Measurements from ENCODE around the gene NAT8L.
"Not testable (repeated sequence)": the region's sequence is repeated elsewhere in the genome, so short reads cannot be mapped to it uniquely, and the experiment has no call there.

The NAT8L gene, protein sequence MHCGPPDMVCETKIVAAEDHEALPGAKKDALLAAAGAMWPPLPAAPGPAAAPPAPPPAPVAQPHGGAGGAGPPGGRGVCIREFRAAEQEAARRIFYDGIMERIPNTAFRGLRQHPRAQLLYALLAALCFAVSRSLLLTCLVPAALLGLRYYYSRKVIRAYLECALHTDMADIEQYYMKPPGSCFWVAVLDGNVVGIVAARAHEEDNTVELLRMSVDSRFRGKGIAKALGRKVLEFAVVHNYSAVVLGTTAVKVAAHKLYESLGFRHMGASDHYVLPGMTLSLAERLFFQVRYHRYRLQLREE

DNA sequence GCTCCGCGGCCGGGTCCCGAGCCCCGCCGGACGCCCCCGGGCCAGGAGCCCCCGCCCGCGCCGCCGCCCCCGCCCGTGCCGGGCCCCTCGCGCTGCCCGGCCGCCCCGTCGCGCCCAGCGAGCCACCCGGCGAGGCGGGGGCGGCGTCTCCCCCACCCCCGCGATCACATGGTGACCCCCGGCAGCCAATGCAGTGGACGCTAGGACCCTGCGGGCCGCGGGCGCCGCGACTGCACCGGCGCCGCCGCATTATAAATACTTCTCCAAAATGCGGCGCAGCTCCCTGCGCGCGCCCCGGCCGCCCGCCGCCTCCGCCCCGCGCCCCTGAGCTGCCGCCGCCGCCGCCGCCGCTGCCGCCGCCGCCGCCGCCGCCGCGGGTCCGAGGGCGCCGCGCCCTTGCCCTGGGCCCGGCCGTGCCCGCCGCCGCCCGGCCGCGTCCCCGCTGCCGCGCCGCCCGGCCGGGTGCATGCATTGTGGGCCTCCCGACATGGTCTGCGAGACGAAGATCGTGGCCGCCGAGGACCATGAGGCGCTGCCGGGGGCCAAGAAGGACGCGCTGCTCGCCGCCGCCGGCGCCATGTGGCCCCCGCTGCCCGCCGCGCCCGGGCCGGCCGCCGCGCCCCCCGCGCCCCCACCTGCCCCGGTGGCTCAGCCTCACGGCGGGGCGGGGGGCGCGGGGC, at the start of gene NAT8L:
NAT8L (plus strand) TSS at position 282 of the 680 bp plus-strand sequence; CDS start at position 467, 185 bp downstream.
- no peak for DNase-seq (ENCODE audit: low read depth)

DNA sequence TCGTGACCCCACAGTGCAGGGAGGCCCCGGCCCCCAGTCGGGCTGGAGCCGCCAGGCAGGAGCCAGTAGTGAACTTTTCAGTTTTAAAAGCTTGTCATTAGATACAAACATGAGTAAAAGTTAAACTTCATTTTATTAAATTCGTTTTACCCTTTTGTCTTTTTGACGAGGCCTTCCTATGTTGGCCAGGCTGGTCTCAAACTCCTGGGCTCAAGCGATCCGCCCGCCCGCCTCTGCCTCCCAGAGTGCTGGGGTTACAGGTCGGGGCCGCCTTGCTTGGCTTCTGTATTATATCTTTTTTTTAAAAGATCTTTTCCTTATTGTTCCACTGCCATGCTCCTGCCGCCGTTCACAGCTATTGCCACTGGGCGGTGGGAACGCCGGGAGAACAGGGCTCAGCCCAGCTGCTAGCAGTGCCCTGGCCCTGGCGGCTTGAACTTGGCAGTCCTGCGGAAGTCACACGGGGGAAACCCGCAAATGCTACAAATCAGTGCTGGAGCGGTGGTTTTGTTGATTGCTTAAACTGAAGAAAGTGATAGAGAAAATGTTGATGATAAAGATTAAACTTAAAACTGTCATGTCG, 49.4 kb upstream of the NAT8L start:
- DNase-seq (ENCODE audit: low read depth): no peak

DNA sequence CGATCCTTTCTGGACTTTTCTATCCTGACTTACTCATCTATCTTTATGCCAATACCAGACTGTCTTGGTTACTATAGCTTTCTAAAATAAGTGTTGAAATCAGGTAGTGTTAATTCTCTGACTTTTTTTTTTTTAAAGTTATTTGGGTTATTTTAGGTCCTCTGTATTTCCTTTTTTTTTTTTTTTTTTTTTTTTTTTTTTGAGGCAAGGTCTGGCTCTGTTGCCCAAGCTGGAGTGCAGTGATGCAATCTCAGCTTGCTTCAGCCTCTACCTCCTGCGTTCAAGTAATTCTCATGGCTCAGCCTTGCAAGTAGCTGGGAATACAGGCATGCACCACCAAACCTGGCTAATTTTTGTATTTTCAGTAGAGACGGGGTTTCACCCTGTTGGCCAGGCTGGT, 47.5 kb upstream of the NAT8L start:
- DNase-seq (ENCODE audit: low read depth): no peak

DNA sequence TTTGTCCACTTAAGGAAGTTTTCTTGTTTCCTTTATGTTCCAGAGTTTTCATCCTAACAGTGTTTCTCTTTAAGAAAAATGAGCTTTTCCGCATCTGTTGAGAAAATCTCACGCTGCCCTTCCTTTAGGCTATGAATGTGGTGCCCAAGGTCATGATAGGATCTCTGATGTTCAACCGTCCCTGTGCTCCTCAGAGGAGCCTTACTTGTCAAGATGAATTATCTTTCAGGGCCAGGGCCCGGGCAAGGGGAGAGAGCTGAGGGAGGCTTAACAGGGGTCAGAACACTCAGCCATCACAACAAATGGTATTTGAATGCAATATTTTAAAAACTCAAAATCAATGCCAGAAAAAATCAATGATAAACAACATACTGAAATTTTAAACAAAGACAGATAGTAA, 44.1 kb upstream of the NAT8L start:
- DNase-seq (ENCODE audit: low read depth): no peak

DNA sequence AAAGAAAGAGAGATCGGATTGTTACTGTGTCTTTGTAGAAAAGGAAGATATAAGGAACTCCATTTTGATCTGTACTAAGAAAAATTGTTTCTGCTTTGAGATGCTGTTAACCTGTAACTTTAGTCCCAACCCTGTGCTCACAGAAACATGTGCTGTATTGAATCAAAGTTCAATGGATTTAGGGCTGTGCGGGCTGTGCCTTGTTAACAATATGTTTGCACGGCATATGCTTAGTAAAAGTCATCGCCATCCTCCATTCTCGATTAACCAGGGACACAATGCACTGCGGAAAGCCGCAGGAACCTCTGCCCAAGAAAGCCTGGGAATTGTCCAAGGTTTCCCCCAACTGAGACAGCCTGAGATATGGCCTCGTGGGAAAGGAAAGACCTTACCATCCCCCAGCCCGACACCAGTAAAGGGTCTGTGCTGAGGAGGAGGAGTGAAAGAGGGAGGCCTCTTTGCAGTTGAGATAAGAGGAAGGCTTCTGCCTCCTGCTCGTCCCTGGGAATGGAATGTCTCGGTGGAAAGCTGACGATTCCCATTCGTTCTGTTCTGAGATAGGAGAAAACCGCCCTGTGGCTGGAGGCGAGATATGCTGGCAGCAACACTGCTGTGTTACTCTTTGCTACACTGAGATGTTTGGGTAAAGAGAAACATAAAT, 37.6 kb upstream of the NAT8L start:
- not testable (repeated sequence) for DNase-seq (ENCODE audit: low read depth)

DNA sequence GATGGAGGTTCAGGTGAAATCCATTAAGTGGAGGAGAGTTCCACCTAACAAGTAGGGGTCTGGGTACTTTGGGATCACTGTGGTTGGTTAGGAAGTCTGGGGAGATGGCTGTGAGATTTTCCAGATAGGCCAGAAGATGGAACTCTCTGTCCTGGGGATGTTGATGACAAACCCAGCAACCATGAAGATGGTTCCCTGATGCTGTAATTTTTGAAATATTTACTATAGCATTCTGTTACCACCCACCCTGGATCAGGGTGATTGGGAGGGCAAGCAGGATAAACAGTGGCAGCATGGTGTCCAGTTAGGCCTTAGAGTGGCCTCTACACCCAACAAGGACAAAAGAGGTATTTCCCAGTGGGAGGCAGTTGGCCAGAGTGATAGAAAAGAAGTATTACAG, 34.4 kb upstream of the NAT8L start:
- no peak for DNase-seq (ENCODE audit: low read depth)

DNA sequence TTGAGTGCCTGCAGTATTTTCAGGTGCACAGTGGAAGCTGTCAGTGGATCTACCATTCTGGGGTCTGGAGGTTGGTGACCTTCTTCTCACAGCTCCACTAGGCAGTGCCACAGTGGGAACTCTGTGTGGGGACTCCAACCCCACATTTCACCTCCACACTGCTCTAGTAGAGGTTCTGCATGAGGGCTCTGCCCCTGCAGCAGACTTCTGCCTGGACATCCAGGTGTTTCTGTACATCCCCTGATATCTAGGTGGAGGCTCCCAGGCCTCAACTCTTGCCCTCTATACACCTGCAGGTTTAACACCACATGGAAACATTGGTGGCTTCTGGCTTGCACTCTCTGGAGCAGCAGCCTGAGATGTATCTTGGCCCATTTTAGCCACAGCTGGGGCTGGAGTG, 33.3 kb upstream of the NAT8L start:
- no peak for DNase-seq (ENCODE audit: low read depth)

DNA sequence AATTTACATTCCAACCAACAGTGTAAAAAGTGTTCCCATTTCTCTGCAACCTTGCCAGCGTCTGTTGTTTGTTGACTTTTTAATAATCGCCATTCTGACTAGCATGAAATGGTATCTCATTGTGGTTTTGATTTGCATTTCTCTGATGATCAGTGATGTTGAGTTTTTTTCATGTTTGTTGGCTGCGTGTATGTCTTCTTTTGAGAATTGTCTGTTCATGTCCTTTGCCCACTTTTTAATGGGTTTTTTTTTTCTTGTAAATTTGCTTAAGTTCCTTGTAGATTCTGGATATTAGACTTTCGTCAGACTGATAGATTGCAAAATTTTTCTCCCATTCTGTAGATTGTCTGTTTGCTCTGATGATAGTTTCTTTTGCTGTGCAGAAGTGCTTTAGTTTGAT, 32.0 kb upstream of the NAT8L start:
- not testable (repeated sequence) for DNase-seq (ENCODE audit: low read depth)

DNA sequence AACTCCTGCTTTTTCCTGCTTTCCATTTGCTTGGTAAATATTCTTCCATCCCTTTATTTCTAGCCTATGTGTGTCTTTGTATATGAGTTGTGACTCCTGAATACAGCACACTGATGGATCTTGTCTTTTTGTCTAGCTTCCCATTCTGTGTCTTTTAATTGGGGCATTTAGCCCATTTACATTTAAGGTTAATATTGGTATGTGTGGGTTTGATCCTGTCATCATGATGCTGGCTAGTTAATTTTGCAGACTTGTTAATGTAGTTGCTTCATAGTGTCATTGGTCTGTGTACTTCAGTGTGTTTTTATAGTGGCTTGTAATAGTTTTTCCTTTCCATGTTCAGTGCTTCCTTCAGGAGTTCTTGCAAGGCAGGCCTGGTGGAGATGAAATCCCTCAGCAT, 28.0 kb upstream of the NAT8L start:
- not testable (repeated sequence) for DNase-seq (ENCODE audit: low read depth)

DNA sequence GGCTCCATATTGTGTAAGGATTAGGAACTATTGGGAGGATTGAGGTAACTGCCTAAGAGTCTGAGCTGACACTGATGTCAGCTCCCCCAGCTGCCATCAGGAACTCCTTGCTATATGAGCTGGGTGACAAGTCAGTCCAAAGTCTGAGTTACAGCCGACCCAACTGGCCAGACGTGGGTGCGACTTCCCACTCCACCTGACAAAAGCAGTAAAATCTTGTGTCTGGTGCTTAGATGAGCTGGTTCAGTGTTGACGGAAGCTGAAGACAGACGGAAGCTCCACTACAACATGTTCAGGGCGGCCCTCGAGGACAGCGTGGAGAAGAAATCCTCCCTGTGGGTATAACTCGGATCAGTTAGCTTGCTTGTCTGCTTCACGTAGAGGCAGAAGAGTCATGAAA, 22.8 kb upstream of the NAT8L start:
- DNase-seq (ENCODE audit: low read depth): no peak

DNA sequence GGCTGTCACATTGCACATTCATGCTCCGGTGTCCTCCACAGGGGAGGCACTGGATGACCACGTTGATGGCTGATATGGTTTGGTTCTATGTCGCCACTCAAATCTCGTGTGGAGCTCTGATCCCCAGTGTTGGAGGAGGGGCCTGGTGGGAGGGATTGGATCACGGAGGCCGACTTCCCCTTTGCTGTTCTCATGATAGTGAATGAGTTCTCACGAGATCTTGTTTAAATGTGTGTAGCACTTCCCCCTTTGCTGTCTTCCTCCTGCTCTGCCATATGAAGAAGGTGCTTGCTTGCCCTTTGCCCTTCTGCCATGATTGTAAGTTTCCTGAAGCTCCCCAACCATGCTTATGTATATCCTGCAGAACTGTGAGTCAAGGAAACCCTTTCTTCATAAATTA, 22.3 kb upstream of the NAT8L start:
- DNase-seq (ENCODE audit: low read depth): no peak

DNA sequence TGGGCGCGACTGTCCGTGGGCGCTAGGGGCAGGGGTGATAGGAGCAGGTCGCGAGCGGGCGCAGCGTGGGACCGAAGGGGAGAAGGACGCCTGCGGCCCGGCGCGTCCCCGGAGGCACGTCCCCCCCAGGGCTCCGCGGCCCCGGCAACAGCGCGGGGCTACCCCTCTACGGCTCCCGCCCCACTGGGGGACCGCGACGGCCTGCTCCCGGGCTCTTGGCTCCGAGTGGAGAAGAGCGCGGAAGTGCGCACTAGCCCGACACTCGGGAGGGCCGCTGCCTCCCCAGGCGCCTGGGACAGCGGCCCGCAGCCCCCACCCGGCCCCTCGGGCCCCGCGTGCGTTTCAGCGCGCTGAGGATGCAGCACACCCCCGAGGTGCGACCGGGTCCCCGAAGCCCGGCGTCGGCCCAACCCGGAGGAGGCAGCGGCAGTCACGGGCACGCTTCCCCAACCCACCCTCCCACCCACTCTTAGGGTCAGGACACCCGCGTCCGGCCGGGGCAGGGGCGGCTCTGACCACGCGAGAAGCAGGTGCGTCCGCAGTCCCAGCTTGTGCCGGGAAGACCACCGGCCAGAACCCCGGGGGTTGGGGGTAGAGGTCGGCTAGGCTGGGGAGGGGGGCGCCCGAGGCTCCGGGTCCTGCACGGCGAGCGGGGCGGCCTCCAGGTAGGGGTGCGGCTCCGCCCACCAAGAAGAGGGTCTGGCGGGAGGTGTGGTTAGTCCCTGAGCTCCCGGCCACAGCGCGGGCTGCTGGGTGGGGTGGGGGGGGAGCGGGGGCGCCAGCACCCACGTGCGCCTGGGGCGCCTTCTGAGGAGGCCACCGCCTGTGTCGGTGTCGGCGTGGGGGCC, 18.5 kb upstream of the NAT8L start:
- no peak for DNase-seq (ENCODE audit: low read depth)

DNA sequence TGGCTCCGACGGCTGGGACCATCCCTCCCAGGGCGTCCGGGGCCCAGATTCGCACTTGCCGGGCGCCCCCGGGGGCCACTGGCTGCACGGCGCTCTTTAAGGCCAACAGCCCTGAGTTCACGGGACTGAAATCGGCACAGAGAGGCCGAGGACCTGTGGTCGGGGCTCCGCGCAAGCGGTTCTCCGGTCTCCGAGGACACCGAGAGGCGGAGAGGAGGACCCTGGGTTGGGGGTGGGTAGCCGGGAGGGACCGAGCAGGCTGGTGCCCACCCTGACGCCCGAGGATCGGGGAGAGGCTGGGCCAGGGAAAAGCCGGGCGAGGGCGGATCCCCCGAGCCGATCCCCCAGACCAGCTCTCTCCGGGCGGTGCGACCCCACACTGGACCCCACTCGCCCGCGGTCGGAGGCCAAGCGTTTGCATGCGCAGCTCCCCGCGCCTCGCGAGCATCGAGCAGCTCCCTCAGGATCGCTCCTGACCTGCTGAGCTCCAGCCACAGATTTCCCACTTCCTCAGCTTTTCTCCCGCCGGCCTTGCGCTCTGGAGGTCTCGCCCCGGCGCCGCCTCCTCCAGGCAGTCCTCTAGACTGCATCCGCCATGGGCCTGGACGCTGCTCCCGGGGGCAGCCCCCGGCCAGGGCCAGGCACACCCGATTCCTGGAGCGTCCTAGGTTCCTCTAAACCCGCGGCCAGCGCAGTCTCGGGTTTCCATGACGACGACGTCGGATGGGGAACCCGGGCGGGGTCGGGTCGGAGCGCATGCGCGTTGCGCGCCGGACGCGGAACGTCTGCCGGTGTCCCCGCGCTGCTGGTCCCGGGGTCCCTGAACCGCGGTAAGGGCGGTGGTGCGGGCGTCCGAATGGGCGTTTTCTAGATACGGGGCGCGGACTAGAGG, 17.6 kb upstream of the NAT8L start:
- DNase-seq (ENCODE audit: low read depth): peak; percentile 81

DNA sequence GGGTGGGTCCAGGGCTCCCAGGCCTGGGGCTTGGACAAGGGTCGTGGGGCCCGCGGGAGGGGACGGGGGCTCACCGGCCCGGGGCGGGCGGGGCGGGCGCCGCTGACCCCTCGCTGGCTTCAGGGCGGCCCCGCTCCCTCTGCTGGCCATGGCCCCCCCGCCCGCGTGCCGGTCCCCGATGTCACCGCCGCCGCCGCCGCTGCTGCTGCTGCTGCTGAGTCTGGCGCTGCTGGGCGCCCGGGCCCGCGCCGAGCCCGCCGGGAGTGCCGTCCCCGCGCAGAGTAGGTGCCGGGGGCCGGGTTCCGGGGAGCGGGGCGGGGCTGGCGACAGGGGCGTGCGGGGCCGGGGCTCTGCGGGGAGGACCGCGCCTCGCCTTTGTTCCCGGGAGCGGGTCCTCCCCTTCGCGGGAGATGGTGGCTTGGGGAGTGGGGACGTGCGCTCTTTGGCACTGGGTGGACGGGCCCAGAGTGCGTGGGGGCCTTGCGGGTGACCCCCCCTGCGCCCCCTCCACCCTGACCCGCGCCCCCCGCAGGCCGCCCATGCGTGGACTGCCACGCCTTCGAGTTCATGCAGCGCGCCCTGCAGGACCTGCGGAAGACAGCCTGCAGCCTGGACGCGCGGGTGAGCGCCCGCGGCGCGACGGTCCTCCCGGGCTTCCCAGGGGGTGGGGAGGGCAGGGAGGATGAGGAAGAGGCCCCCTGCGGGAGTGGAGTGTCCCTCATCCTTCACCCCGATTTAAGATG, 16.8 kb upstream of the NAT8L start:
- DNase-seq (ENCODE audit: low read depth): no peak

DNA sequence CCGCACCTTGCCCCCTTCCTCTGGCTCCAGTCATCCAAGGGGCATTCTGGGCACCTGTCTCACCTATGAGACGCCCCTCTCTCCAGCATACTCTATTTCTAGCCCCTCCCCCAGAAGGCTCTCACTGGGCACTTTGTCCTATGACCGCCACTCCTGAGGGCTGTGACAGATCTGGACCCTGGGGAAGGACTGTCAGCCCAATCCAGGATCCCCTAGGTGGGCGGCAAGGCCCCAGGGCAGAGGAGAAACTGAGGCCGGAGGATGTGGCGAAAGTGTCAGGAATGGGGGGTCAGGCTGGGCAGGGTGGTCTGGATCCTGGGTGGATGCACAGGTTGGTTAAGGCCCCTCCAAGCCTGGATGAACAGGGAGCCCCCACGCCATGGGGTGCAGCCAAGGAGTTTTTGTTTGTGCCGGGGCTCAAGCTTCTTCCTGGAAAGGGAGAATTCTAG, 16.2 kb upstream of the NAT8L start:
- no peak for DNase-seq (ENCODE audit: low read depth)

DNA sequence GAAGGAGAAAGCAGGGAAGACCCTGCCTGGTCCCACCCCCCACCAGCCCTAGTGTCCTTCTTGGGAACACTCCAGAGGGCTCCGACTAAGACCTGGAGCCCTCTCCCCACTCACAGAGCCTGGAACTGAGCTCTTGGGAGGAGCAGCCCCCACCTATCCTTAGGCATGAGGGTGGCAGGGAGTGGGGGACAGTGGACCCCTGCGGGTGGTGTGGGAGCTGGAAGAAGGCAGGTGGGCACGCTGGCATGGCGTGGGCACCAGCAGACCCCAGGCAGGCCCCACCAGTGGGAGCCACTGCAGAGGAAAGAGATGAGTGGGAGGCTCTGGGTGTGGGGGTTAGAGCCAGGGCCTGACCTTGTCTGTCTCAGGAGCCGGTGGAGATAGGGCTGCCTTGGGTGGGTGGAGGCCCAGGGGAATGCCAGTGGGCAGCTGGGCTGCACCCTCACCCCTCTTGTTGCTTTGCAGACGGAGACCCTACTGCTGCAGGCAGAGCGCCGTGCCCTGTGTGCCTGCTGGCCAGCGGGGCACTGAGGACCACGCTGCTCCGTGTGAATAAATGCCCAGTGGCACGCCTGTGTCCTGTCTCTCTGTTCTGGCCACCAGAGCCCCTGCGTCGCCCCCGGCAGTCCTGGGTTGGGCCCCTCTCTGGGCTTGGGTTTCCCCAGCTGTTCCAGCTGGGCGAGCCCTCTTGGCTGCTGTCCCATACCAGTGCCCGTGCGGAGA, 15.6 kb upstream of the NAT8L start:
- DNase-seq (ENCODE audit: low read depth): no peak

DNA sequence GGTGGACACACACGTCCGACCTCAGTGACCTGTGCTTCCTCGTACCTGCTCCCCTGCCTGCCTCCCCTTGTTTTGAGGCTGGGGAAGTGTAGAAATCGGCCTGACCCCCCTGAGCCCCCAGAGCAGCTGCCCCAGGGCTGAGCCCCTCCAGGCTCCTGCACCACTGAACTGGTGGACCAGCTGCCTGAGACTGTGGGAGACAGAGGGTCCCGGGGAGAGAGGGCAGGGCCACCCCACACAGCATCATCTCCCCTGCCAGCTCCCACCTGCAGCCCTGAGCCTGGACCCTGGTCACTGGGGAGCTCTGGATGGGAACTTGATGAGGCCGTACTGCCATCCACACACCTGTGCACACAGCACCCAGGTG, 15.0 kb upstream of the NAT8L start:
- no peak for DNase-seq (ENCODE audit: low read depth)

DNA sequence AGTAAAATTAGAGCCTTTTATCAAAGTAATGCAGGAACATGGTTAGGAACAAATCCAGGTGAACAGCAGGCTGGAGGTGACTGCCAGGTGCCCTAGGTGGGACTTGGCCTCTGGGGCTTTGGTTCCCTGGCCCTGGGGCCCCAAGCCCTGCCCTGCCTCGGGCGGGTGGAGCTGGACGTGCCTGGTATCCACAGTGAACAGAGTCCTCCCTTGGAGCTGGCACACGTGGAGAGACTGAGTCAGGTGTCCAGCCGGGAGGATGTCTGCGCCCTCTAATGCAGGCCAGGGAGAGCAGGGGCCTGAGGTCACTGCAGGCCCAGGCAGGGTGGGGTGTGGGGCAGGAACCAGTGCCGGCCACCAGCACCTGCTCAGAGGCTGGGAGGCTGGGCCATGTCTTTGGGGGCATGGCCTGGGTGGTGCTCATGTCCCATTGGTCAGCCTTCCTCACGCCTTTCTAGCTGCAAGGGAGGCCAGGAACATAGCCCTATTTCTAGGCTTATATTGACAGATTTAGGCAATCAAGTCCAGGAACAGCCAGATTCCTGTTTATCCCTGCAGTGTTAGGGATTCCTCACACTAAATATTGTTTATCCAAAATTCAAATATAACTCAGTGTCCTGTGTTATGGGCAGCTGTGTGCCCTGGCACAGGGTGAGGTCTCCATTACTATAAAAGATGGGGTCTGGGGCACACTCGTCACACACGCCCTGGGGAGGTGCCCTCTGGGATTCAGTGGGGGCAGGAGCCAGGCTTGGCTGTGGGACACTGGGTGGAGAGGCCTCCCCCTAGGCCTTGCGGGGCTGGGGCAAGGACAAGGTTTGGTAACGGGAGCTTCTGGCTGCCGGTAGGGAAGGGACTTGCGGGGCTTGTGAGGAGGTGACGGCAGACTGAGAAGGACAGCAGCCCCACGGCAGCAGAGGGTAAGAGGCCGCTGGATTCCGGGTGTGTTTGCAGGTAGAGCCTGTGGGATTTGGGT, 14.3 kb upstream of the NAT8L start:
- DNase-seq (ENCODE audit: low read depth): no peak
